GM20000 (cell line): ENCODE measurements around the gene ARHGAP11B.
"Not testable (repeated sequence)": the region's sequence is repeated elsewhere in the genome, so short reads cannot be mapped to it uniquely, and the experiment has no call there.

Experiments used
- DNase-seq: peaks from one replicate; pipeline ENCODE4 v3.0.0; 2012; ENCODE audit warnings: low spot score
- TF ChIP-seq, protein P1 (sequence below): IDR thresholded peaks from 2 replicates; pipeline ENCODE4 v1.5.1; 2012; ENCODE audit warnings: mild to moderate bottlenecking, control low read depth; ENCODE audit errors: extremely low read depth, missing control alignments

ARHGAP11B gene

DNA sequence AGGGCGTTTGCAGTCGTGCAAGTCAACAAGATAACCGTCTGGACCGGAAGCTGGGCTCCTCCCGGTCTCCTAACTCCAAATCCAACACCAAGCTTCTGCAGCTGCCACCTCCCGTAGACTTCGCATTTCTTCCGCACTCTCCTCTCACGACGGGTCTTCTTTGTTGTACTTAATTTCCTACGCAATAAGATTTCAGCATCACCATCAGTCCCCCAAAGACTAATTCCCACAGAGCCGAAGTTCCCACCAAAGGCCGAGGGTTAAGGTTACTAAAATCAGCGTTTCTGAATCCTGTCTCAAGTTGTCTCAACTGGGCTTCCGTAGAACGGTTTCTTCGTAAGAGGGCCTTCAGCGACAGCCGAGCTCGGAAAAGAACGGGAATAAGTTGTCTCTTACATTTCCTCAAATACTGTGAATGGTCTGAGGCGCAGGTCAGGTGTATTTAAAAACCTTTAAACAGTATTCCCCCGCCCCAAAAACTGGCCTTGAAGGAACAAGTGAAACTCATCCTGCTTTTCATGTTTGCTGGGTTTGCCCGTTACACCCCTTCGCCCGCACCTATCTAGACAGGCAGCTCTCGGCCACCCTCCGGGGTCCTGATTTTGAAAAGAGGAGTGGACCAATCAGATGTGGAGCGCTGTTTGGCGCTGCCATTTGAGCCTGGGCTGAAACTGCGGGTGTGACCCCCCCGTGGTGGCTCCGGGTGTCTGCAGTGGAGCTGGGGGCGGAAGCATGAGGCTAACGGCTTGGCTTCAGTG lies at the start of gene ARHGAP11B:
ARHGAP11B (plus strand) TSS at position 693 of the 758 bp plus-strand sequence.
- peak; percentile 74 for DNase-seq

DNA sequence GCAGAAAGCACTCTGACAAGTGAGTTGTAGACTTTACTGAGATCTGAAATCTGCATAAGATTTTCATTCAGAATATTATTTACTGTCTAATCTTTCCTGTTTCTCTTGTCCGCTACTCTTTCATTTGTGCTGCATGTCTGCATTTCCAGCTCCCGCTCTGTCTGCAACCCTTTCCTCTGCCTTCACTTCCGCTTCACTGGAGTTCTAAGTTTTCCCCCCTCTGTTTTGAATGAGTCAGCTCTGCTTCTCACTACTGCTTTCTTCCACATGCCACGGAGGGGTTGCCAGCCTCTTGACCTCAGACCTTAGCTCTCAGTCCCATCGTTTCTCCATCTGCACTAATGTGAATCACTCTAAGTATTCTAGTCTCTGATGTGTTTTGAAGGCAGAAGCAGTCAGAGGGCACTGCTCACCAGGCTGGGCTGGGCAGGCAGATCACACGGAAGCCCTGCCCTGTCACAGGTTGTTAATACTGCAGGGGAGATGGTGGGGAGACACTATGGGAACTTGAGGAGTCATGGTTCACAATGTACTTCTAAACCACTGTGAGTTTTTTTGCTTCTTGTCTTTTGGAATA lies 46.4 kb upstream of the ARHGAP11B start:
- not testable (repeated sequence) for DNase-seq

DNA sequence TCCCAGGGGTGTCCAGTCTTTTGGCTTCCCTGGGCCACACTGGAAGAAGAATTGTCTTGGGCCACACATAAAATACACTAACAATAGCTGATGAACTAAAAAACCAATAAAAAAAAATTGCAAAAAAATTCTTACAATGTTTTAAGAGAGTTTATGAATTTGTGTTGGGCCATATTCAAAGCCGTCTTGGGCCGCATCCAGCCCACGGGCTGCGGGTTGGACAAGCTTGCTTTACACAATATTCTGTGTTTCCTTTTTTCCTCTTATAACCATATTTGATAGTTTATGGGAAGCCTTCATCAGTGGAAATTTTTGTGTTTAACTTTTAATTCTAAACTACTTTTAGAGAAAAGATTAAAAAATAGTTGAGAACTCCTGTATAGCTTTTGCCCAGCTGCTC lies 45.2 kb upstream of the ARHGAP11B start:
- DNase-seq: not testable (repeated sequence)

DNA sequence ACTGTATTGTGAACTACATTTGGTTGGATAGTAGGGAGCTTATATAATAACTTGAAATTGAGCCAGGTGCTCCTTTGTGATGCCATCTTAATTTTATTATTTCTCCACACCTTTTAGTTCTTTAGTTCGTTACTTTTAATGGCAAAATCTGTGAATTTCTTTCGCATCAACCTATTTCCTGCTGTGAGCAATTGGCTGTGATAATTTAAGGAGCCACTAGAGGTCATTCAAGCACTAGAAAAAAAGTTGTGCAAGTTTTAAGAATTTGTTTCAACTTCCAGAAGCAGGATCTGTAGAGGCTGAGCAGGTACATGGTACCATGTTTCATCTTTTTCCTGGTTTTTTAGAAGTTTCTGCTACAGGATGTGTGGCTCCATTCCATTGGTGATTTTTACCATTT lies 27.0 kb upstream of the ARHGAP11B start:
- DNase-seq: not testable (repeated sequence)

DNA sequence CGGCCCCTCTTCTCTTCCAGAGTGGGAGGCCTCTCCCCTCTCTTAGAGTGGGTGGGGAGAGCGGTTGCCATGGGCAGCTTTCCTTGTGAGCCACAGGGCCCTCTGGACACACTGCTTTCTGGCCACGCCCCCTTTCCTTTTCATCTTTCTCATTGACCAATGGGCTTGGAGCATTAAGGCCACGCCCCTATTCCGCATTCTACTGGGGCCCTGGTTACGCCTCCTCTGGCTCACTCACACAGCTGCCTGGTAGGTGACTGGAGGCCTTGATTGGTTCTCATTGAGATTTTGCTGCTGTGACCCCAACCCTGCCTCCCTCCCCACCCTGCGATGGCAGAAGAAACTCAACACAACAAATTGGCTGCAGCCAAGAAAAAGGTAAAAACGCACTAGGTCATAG lies 22.1 kb upstream of the ARHGAP11B start, which contains the start of gene GOLGA8H:
GOLGA8H (plus strand) TSS at position 233 of the 400 bp plus-strand sequence; CDS start at position 331, 98 bp downstream.
- DNase-seq: not testable (repeated sequence)

DNA sequence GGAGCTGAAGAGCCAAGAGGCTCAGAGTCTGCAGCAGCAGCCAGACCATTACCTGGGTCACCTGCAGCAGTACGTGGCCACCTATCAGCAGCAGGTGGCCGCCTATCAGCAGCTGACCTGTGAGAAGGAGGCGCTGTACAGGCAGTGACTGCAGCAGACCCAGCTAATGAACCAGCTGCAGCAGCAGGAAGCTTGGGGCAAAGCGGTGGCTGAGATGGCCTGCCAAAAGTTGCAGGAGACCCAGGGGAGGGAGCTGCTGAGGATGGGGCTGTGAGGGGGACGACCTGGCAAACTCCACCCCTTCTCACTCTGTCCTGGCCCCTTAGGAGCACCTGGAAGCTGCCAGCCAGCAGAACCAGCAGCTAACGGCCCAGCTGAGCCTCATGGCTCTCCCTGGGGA lies 13.7 kb upstream of the ARHGAP11B start:
- not testable (repeated sequence) for DNase-seq

DNA sequence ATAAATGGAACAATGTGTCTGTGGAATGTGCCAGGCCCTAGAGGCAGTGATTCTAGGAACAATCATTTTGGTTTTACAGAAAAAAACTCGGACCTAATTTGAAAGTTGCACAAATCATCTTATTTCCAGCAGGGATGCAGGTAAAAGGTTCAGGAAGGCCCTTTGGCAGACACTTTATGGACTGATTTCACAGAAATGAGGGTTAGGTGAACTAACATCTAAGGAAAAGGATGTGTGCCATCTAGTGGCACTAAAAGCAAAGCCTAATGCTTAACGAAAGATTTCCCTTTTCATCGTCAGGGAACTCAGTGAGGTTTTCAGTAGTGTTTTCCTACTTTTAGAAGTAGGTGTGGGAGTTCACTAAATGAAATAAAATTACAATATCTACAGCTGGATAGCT lies 4.6 kb upstream of the ARHGAP11B start:
- DNase-seq: not testable (repeated sequence)

DNA sequence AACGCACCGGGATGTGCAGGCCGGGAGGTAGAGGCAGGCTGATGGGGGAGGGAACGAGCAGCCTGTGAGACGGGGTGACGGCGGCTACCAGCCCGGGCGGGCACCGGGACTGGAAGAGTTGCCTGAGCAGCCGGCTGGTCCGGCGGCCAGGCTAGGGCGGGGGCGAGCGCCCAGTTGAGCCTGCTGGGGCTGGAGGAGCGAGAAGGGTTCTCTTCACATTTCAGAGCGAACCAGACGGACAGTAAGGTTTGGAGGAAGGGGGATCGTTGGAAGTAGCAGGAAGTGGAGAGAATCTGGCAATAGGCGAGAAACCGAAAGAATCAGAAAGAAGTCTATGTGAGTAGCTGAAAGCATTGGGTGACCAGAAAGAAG lies 252 bp downstream of the ARHGAP11B start:
- DNase-seq: not testable (repeated sequence)

DNA sequence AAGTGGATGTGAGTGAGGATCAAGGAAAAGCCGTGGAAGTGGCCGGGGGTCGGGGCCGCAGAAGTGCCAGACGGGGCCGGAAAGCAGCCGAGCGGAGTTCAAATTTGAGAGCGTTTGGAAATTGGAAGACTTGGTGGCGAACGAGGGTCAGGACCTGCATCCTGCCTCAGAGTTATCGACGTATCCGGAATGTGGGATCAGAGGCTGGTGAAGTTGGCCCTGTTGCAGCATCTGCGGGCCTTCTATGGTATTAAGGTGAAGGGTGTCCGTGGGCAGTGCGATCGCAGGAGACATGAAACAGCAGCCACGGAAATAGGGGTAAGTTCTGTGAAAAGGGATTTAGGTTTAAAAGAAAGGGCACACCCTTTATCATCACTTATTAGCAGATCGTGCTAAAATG lies 704 bp downstream of the ARHGAP11B start:
- DNase-seq: not testable (repeated sequence)

DNA sequence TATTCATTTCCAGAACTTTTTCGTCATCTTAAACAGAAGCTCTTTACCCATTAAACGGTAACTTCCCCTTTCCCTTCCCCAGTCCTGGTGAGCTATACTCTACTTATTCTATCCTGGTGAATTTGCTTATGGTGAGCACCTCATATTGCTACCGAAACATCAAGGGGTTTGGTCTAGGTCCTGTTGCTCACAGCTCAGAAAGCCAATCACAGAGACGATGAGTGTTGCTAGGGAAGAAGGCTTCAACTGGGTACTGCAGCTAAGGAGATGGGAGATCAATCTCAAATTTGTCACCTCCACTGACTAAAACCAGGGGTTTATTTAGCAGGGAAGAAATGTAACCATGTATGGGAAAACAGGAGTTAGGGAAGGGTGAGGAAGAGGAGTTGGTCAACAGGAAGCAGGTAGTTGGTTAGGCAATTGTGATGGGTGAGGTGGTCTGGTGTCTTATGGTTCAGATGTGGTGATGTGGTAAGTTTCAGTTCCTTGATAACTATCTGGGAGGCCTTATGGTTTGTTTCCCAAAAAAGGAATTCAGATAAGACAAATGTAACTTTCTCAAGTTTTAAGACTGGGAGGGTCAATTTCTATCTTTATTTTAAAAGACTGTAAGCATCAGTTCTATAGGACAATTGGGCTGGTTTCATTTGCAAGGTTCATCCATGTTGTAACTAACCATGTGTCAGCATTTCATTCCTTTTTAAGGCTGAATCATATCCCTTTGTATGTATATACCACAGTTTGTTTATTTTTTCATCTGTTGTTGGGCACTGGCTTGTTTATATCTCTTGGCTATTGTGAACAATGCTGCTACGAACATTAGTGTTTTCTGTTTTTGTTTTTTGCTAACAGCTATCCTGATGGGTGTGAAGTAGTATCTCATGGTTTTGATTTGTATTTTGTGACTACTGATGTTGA lies 24.3 kb downstream of the ARHGAP11B start:
- TF ChIP-seq, protein P1, sequence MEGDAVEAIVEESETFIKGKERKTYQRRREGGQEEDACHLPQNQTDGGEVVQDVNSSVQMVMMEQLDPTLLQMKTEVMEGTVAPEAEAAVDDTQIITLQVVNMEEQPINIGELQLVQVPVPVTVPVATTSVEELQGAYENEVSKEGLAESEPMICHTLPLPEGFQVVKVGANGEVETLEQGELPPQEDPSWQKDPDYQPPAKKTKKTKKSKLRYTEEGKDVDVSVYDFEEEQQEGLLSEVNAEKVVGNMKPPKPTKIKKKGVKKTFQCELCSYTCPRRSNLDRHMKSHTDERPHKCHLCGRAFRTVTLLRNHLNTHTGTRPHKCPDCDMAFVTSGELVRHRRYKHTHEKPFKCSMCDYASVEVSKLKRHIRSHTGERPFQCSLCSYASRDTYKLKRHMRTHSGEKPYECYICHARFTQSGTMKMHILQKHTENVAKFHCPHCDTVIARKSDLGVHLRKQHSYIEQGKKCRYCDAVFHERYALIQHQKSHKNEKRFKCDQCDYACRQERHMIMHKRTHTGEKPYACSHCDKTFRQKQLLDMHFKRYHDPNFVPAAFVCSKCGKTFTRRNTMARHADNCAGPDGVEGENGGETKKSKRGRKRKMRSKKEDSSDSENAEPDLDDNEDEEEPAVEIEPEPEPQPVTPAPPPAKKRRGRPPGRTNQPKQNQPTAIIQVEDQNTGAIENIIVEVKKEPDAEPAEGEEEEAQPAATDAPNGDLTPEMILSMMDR: no peak
- peak; percentile 44 for DNase-seq

DNA sequence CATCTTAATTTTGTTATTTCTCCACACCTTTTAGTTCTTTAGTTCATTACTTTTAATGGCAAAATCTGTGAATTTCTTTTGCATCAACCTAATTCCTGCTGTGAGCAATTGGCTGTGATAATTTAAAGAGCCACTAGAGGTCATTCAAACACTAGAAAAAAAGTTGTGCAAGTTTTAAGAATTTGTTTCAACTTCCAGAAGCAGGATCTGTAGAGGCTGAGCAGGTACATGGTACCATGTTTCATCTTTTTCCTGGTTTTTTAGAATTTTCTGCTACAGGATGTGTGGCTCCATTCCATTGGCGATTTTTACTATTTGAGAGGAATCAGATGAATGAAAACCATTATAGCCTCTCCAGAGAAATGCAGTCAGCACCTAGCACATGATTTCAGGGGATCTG lies 35.2 kb downstream of the ARHGAP11B start:
- not testable (repeated sequence) for DNase-seq

DNA sequence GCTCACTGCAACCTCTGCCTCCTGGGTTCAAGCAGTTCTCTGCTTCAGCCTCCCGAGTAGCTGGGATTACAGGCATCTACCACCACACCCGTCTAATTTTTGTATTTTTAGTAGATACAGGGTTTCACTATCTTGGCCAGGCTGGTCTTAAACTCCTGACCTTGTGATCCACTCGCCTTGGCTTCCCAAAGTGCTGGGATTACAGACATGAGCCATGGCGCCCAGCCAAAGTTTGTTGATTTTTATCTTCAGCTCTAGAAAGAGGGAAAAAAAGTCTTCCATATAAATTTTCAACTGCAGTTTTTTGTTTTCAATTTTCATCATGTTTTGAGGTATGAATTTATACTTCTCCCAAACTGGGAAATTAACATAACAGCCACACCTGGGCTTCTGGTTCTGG lies 43.7 kb downstream of the ARHGAP11B start:
- DNase-seq: not testable (repeated sequence)

DNA sequence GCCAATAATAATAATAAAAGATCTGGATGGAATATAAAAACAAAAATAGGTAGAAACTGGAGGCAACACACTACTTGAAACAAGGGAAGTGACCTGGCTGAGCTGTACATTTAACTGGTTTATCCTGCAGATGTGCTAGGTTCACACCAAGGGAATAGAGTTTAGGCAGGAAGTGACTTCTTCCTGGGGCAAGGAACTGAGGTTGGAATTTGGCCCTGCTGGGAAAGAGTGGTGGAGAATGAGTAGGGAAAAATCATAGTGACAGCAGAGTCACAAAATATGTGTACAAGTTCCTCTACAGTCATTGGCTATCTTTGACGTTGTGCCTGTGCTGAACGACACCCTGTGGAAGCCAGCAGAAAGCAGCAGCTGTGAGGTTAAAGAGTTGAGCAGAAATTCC lies 44.1 kb downstream of the ARHGAP11B start:
- no peak for DNase-seq
- TF ChIP-seq, protein P1: no peak
